A673 (cell line): ENCODE data around the gene REEP6. TPM values are rescaled to one million over a fixed set of nuclear protein-coding genes. Genes with fewer than 3 reads are reported as not detected.

ENCODE experiments used
- BruUV-seq: library from RNA; stranded (reverse); fragments of 400-500 nt; replicated peaks from 2 replicates; lab custom pipeline; 2021; lab: Mats Ljungman, UMichigan
- CTCF ChIA-PET: fragments of 300-600 bp; sonication (Branson Sonifier 250); formaldehyde crosslinking; loops from one replicate; lab custom pipeline; 2022; ENCODE audit warnings: antibody characterized with exemption; lab: Charles Lee
- POLR2A ChIA-PET: fragments of 300-600 bp; sonication (Branson Sonifier 250); formaldehyde crosslinking; loops from one replicate; lab custom pipeline; 2022; ENCODE audit warnings: antibody characterized with exemption; ENCODE audit not compliant: low non-redundant PET; lab: Charles Lee
- DNase-seq: peaks from one replicate; pipeline ENCODE4 v3.0.0-alpha.2; 2015; ENCODE audit warnings: low spot score
- H3K27ac ChIP-seq: fragments of 200-600 bp; sonication (generic); 2 replicates; pipeline ENCODE4 v1.5.1; 2016; ENCODE audit warnings: mixed run types, low read depth, mild to moderate bottlenecking, mixed read lengths, antibody characterized with exemption, low read length; ENCODE audit not compliant: poor library complexity, severe bottlenecking
- H3K27me3 ChIP-seq: fragments of 200-600 bp; sonication (generic); replicated peaks from 2 replicates; pipeline ENCODE4 v1.6.1; 2017; ENCODE audit warnings: mixed run types, low read depth, mild to moderate bottlenecking, mixed read lengths, antibody characterized with exemption, low read length; ENCODE audit not compliant: insufficient read depth, poor library complexity
- H3K36me3 ChIP-seq: fragments of 200-600 bp; sonication (generic); 2 replicates; pipeline ENCODE4 v1.6.1; 2016; ENCODE audit warnings: mixed run types, mild to moderate bottlenecking, mixed read lengths, antibody characterized with exemption, low read length; ENCODE audit not compliant: insufficient read depth, poor library complexity, severe bottlenecking
- H3K4me1 ChIP-seq: fragments of 200-600 bp; sonication (generic); 2 replicates; pipeline ENCODE4 v1.6.1; 2017; ENCODE audit warnings: mixed run types, mild to moderate bottlenecking, mixed read lengths, antibody characterized with exemption, low read length; ENCODE audit not compliant: insufficient read depth, poor library complexity, severe bottlenecking
- H3K4me3 ChIP-seq: fragments of 200-600 bp; sonication (generic); 2 replicates; pipeline ENCODE4 v1.5.1; 2016; ENCODE audit warnings: low read depth, mixed run types, mild to moderate bottlenecking, mixed read lengths, low read length; ENCODE audit not compliant: poor library complexity, severe bottlenecking
- H3K9me3 ChIP-seq: fragments of 200-600 bp; sonication (generic); 2 replicates; pipeline ENCODE4 v1.6.1; 2016; ENCODE audit warnings: mixed run types, low read depth, mild to moderate bottlenecking, mixed read lengths, antibody characterized with exemption, low read length; ENCODE audit not compliant: poor library complexity, severe bottlenecking
- CTCF ChIP-seq: fragments of 300-800, 200-600 bp; sonication (generic); conservative IDR thresholded peaks from 2 replicates; pipeline ENCODE4 v1.5.1; 2017; ENCODE audit warnings: low read depth, mild to moderate bottlenecking, antibody characterized with exemption, low read length, moderate library complexity, mixed read lengths
- EZH2 ChIP-seq: fragments of 200-600 bp; sonication (generic); IDR thresholded peaks from 2 replicates; pipeline ENCODE4 v1.6.1; 2017; ENCODE audit warnings: borderline replicate concordance, low read depth, mild to moderate bottlenecking, mixed read lengths, antibody characterized with exemption, low read length; ENCODE audit not compliant: poor library complexity, severe bottlenecking
- intact Hi-C: fragments of 100-400 bp; cut with micrococcal nuclease; formaldehyde crosslinking; loops from one replicate; pipeline ENCODE4 v1.10.0; 2022; ENCODE audit not compliant: unreplicated experiment
- total RNA-seq: library from RNA; stranded (reverse); gene quantifications from 2 replicates; pipeline ENCODE4 v1.2.3, GENCODE V29; 2021

The REEP6 gene
- total RNA-seq, 1 experiment from 2014 or later: 4.7 TPM

- H3K9me3 ChIP-seq: no peaks in the 10 kb centered on the region
- H3K27me3 ChIP-seq: no peaks in the 10 kb centered on the region
- intact Hi-C loops: no loop called here
- TF ChIP-seq EZH2 (no peak), CTCF (no peak)
- CTCF ChIA-PET: no interaction called here
- no peak overlapping the region for H3K4me3 ChIP-seq
- no peaks in the 10 kb centered on the region for H3K36me3 ChIP-seq
- POLR2A ChIA-PET: no interaction called here
- no peak overlapping the region for H3K27ac ChIP-seq
- peaks cover 11% of the 10 kb centered on the region for H3K4me1 ChIP-seq
- BruUV-seq: no TSS peak
- DNase-seq: no peak
These were observed 1.6 kb downstream of the REEP6 start for GRCh38 chr19:1492474-1493006.

GRCh38 chr19:1494115-1494815, 3.3 kb downstream of the REEP6 start:
- no TSS peak for BruUV-seq

GRCh38 chr19:1495051-1495798, 4.2 kb downstream of the REEP6 start:
- no peaks in the 10 kb centered on the region for H3K27me3 ChIP-seq
- intact Hi-C loops: no loop called here
- H3K36me3 ChIP-seq: no peaks in the 10 kb centered on the region
- ChIA-PET POLR2A (no interaction called here), CTCF (interaction anchor here (0.5 kb wide), 1 partner anchor 229 kb away, joined by 3 read pairs; no protein-coding TSS in a partner anchor)
- TF ChIP-seq EZH2 (no peak), CTCF (no peak)
- peaks cover 6% of the 10 kb centered on the region for H3K4me1 ChIP-seq
- no peak overlapping the region for H3K4me3 ChIP-seq
- no peak for DNase-seq
- no TSS peak for BruUV-seq
- no peak overlapping the region for H3K27ac ChIP-seq
- no peaks in the 10 kb centered on the region for H3K9me3 ChIP-seq

More at GRCh38 chr19:1494115-1494815, 3.3 kb downstream of the REEP6 start:
- no peak for DNase-seq
- TF ChIP-seq CTCF: no peak
- peaks cover 11% of the 10 kb centered on the region for H3K4me1 ChIP-seq
- no peak overlapping the region for H3K4me3 ChIP-seq
- ChIA-PET CTCF (no interaction called here), POLR2A (no interaction called here)
- no peaks in the 10 kb centered on the region for H3K27me3 ChIP-seq
- H3K27ac ChIP-seq: no peak overlapping the region
- intact Hi-C loops: no loop called here
- H3K9me3 ChIP-seq: no peaks in the 10 kb centered on the region
- no peaks in the 10 kb centered on the region for H3K36me3 ChIP-seq
